SU-DHL-6 (cell line): Measurements from ENCODE around the gene IGF2R.

Experiments
- H2AFZ ChIP-seq: fragments of 200-600 bp; sonication (generic); 2 replicates; pipeline ENCODE4 v1.6.1; 2014; ENCODE audit warnings: low read depth, mild to moderate bottlenecking, moderate library complexity, mixed read lengths, antibody characterized with exemption, low read length; ENCODE audit not compliant: severe bottlenecking
- H3F3A ChIP-seq: fragments of 200-600 bp; shearing (Covaris generic); 2 replicates; pipeline ENCODE4 v1.6.0; 2016; ENCODE audit warnings: antibody characterized with exemption, mild to moderate bottlenecking; ENCODE audit not compliant: insufficient read depth
- H3K27ac ChIP-seq: fragments of 200-600 bp; sonication (generic); 2 replicates; pipeline ENCODE4 v1.5.1; 2016; ENCODE audit warnings: low read depth, mild to moderate bottlenecking, low read length, moderate library complexity, mixed read lengths
- H3K27me3 ChIP-seq: fragments of 200-600 bp; sonication (generic), shearing (Covaris generic); 2 replicates; pipeline ENCODE4 v1.6.0; 2014; ENCODE audit warnings: mild to moderate bottlenecking, low read length
- H3K36me3 ChIP-seq: fragments of 200-600 bp; sonication (generic); 2 replicates; pipeline ENCODE4 v1.6.1; 2014; ENCODE audit warnings: mild to moderate bottlenecking, low read length, mixed read lengths
- H3K4me2 ChIP-seq: fragments of 300-600, 200-600 bp; shearing (Covaris generic), sonication (generic); 2 replicates; pipeline ENCODE4 v1.6.0; 2014; ENCODE audit warnings: low read length, low read depth, mild to moderate bottlenecking; ENCODE audit not compliant: poor library complexity, severe bottlenecking
- H3K4me3 ChIP-seq: fragments of 200-600 bp; sonication (generic); 2 replicates; pipeline ENCODE4 v1.5.1; 2014; ENCODE audit warnings: antibody characterized with exemption, low read length, mild to moderate bottlenecking, mixed read lengths; ENCODE audit not compliant: insufficient read depth, poor library complexity, severe bottlenecking
- H3K79me2 ChIP-seq: fragments of 200-600 bp; sonication (generic); 2 replicates; pipeline ENCODE4 v1.6.1; 2014; ENCODE audit warnings: mild to moderate bottlenecking, low read length, moderate library complexity; ENCODE audit not compliant: insufficient read depth
- H3K9ac ChIP-seq: fragments of 200-600 bp; sonication (generic); 2 replicates; pipeline ENCODE4 v1.7.0; 2014; ENCODE audit warnings: mild to moderate bottlenecking, low read length
- H3K9me2 ChIP-seq: fragments of 200-600 bp; sonication (generic); replicated peaks from 2 replicates; pipeline ENCODE4 v1.6.1; 2014; ENCODE audit warnings: low read length; ENCODE audit not compliant: insufficient read depth
- H3K9me3 ChIP-seq: fragments of 200-600 bp; sonication (generic); 2 replicates; pipeline ENCODE4 v1.6.1; 2014; ENCODE audit warnings: low read length, mixed read lengths; ENCODE audit not compliant: insufficient read depth
- H4K20me1 ChIP-seq: fragments of 200-600 bp; sonication (generic); 2 replicates; pipeline ENCODE4 v1.6.1; 2014; ENCODE audit warnings: low read depth, mild to moderate bottlenecking, antibody characterized with exemption, low read length, moderate library complexity, mixed read lengths
- EZH2phosphoT487 ChIP-seq: fragments of 200-600 bp; sonication (generic), shearing (Covaris generic); conservative IDR thresholded peaks from 2 replicates; pipeline ENCODE4 v1.6.1; 2018; ENCODE audit warnings: mild to moderate bottlenecking, antibody characterized with exemption, low read length, moderate library complexity, mixed read lengths
- TF ChIP-seq, protein P1 (sequence below): fragments of 200-600 bp; sonication (generic); IDR thresholded peaks from one replicate; pipeline ENCODE4 v1.5.1; 2017; ENCODE audit warnings: antibody characterized with exemption, mild to moderate bottlenecking, low read length, moderate library complexity; ENCODE audit not compliant: insufficient read depth, poor library complexity, severe bottlenecking

IGF2R gene

GRCh38 chr6:159929819-159930218, 39.1 kb upstream of the IGF2R start:
- H3K36me3 ChIP-seq: no peaks in the 10 kb centered on the region
- H3K4me2 ChIP-seq: no peak overlapping the region
- no peaks in the 10 kb centered on the region for H3F3A ChIP-seq
- no peaks in the 10 kb centered on the region for H3K79me2 ChIP-seq
- TF ChIP-seq, protein P1, sequence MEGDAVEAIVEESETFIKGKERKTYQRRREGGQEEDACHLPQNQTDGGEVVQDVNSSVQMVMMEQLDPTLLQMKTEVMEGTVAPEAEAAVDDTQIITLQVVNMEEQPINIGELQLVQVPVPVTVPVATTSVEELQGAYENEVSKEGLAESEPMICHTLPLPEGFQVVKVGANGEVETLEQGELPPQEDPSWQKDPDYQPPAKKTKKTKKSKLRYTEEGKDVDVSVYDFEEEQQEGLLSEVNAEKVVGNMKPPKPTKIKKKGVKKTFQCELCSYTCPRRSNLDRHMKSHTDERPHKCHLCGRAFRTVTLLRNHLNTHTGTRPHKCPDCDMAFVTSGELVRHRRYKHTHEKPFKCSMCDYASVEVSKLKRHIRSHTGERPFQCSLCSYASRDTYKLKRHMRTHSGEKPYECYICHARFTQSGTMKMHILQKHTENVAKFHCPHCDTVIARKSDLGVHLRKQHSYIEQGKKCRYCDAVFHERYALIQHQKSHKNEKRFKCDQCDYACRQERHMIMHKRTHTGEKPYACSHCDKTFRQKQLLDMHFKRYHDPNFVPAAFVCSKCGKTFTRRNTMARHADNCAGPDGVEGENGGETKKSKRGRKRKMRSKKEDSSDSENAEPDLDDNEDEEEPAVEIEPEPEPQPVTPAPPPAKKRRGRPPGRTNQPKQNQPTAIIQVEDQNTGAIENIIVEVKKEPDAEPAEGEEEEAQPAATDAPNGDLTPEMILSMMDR: no peak
- TF ChIP-seq EZH2phosphoT487: no peak
- no peak overlapping the region for H3K27ac ChIP-seq
- H4K20me1 ChIP-seq: no peaks in the 10 kb centered on the region
- H3K9me2 ChIP-seq: no peaks in the 10 kb centered on the region
- H3K9me3 ChIP-seq: no peaks in the 10 kb centered on the region
- no peak overlapping the region for H3K9ac ChIP-seq
- no peak overlapping the region for H3K4me3 ChIP-seq
- H2AFZ ChIP-seq: no peak overlapping the region
- no peaks in the 10 kb centered on the region for H3K27me3 ChIP-seq

- H3F3A ChIP-seq: no peaks in the 10 kb centered on the region
- no peaks in the 10 kb centered on the region for H3K9me2 ChIP-seq
- H3K4me2 ChIP-seq: no peak overlapping the region
- no peaks in the 10 kb centered on the region for H3K9me3 ChIP-seq
- H3K36me3 ChIP-seq: no peaks in the 10 kb centered on the region
- H3K4me3 ChIP-seq: no peak overlapping the region
- H3K79me2 ChIP-seq: no peaks in the 10 kb centered on the region
- TF ChIP-seq EZH2phosphoT487: no peak
- TF ChIP-seq, protein P1: no peak
- no peaks in the 10 kb centered on the region for H3K27me3 ChIP-seq
- H3K27ac ChIP-seq: no peak overlapping the region
- H4K20me1 ChIP-seq: no peaks in the 10 kb centered on the region
- H2AFZ ChIP-seq: no peak overlapping the region
- H3K9ac ChIP-seq: no peak overlapping the region
Observed at GRCh38 chr6:159931112-159931511, 37.8 kb upstream of the IGF2R start.

DNA sequence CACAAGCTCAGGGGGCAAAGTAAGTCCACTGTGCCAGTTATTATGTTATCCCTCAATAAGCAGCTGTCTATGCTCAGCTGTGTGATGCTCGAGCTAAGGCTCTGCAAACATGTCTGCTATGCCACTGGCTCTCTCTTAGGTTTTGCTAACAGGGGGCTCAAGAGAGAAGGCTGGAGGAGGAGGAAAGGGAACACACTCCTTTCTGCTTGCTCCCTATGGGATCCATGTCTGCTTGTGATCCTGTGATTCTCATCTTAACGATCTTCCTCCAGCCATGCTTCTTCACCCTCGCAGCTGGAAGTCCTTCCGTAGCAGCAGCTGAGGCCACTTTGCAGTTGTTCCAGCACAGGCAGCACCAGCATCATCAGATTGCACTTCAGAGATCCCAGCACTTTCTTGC, 37.0 kb upstream of the IGF2R start:
- Histone ChIP-seq H3F3A (no peaks in the 10 kb centered on the region), H4K20me1 (no peaks in the 10 kb centered on the region), H3K4me2 (no peak overlapping the region), H3K4me3 (no peak overlapping the region), H3K9me2 (no peaks in the 10 kb centered on the region), H3K9ac (no peak overlapping the region), H3K79me2 (no peaks in the 10 kb centered on the region), H2AFZ (no peak overlapping the region), H3K9me3 (no peaks in the 10 kb centered on the region), H3K27ac (no peak overlapping the region), H3K27me3 (no peaks in the 10 kb centered on the region), H3K36me3 (no peaks in the 10 kb centered on the region)
- TF ChIP-seq, protein P1: no peak
- TF ChIP-seq EZH2phosphoT487: no peak
